HepG2 (cell line): ENCODE data around the gene LBR. TPM values are rescaled to one million over a fixed set of nuclear protein-coding genes. Genes with fewer than 3 reads are reported as not detected.

Source experiments
- GTF3A ChIP-seq: sonication (generic); formaldehyde crosslinking; conservative IDR thresholded peaks from 2 replicates; pipeline ENCODE4 v1.4.0; 2020; ENCODE audit warnings: mild to moderate bottlenecking, missing genetic modification reagents
- IKZF1 ChIP-seq: fragments of 450-650 bp; IDR thresholded peaks from 2 replicates; pipeline ENCODE4 v1.7.1; 2016
- PPARG ChIP-seq: conservative IDR thresholded peaks from 2 replicates; pipeline ENCODE4 v1.6.1; 2016; ENCODE audit warnings: missing biosample characterization, missing genetic modification reagents
- RFXAP ChIP-seq: sonication (generic); formaldehyde crosslinking; IDR thresholded peaks from 2 replicates; pipeline ENCODE4 v1.4.0; 2020; ENCODE audit warnings: missing genetic modification reagents, borderline replicate concordance
- ZFP62 ChIP-seq: sonication (generic); formaldehyde crosslinking; IDR thresholded peaks from 2 replicates; pipeline ENCODE4 v1.4.0; 2020; ENCODE audit warnings: missing genetic modification reagents
- ZNF24 ChIP-seq: fragments of 450-650 bp; IDR thresholded peaks from 2 replicates; pipeline ENCODE4 v1.6.1; 2017; ENCODE audit warnings: antibody characterized with exemption, mild to moderate bottlenecking
- ZNF331 ChIP-seq: sonication (generic); formaldehyde crosslinking; IDR thresholded peaks from 2 replicates; pipeline ENCODE4 v1.4.0; 2020; ENCODE audit warnings: missing genetic modification reagents
- ZNF430 ChIP-seq: sonication (generic); formaldehyde crosslinking; IDR thresholded peaks from 2 replicates; pipeline ENCODE4 v1.9.0; 2021; ENCODE audit warnings: mild to moderate bottlenecking, missing genetic modification reagents
- ZNF530 ChIP-seq: sonication (generic); formaldehyde crosslinking; IDR thresholded peaks from 2 replicates; pipeline ENCODE4 v1.5.0; 2020; ENCODE audit warnings: low read depth, mild to moderate bottlenecking, missing genetic modification reagents
- ZNF75D ChIP-seq: sonication (generic); formaldehyde crosslinking; IDR thresholded peaks from 2 replicates; pipeline ENCODE4 v1.8.1; 2023; ENCODE audit warnings: missing genetic modification reagents, mild to moderate bottlenecking, borderline replicate concordance
- polyA plus RNA-seq, 8 experiments: library from polyadenylated mRNA; depleted of rRNA in 3 of 8; stranded (reverse) in 7 of 8; unstranded in 1 of 8; fragments of >200 nt; fragmentation: Illumina TruSeq in 4 of 8; extraction: Trizol in 4 of 8; gene quantifications; 2 replicates each; pipeline versions ENCODE4 v1.2.1 to v1.2.3, GENCODE V29; 2011 to 2016; ENCODE audit warnings: low read depth in 4 of 8, missing spikeins in 1 of 8, mixed read lengths in 1 of 8; ENCODE audit not compliant: insufficient read depth in 1 of 8
- total RNA-seq, 5 experiments: library from RNA; depleted of rRNA; stranded (reverse); fragments of >200 nt; fragmentation: Illumina TruSeq; extraction: Trizol; gene quantifications; 2 replicates each; pipeline ENCODE4 v1.2.3, GENCODE V29; 2016; ENCODE audit warnings: low read depth in 1 of 5
- TF ChIP-seq, protein P1 (sequence below): sonication (generic); formaldehyde crosslinking; IDR thresholded peaks from 2 replicates; pipeline ENCODE4 v1.4.0; 2020; ENCODE audit warnings: mild to moderate bottlenecking, missing genetic modification reagents
- TF ChIP-seq, protein P2 (sequence below): sonication (generic); formaldehyde crosslinking; IDR thresholded peaks from 2 replicates; pipeline ENCODE4 v1.4.0; 2020; ENCODE audit warnings: missing genetic modification reagents
- TF ChIP-seq, protein P3 (sequence below): sonication (generic); formaldehyde crosslinking; IDR thresholded peaks from 2 replicates; pipeline ENCODE4 v1.4.0; 2020; ENCODE audit warnings: missing genetic modification reagents
- TF ChIP-seq, protein P4 (sequence below): sonication (generic); formaldehyde crosslinking; IDR thresholded peaks from 2 replicates; pipeline ENCODE4 v1.8.1; 2022; ENCODE audit warnings: low read depth, mild to moderate bottlenecking, missing genetic modification reagents
- TF ChIP-seq, protein P5 (sequence below): sonication (generic); formaldehyde crosslinking; conservative IDR thresholded peaks from 2 replicates; pipeline ENCODE4 v1.5.0; 2020; ENCODE audit warnings: missing genetic modification reagents

Gene LBR
- total and polyA plus RNA-seq, 2 of the 13 experiments (the other 11 are each of a cell fraction or from before 2014, with no cell fraction given): 38.9 to 76.7 TPM

DNA sequence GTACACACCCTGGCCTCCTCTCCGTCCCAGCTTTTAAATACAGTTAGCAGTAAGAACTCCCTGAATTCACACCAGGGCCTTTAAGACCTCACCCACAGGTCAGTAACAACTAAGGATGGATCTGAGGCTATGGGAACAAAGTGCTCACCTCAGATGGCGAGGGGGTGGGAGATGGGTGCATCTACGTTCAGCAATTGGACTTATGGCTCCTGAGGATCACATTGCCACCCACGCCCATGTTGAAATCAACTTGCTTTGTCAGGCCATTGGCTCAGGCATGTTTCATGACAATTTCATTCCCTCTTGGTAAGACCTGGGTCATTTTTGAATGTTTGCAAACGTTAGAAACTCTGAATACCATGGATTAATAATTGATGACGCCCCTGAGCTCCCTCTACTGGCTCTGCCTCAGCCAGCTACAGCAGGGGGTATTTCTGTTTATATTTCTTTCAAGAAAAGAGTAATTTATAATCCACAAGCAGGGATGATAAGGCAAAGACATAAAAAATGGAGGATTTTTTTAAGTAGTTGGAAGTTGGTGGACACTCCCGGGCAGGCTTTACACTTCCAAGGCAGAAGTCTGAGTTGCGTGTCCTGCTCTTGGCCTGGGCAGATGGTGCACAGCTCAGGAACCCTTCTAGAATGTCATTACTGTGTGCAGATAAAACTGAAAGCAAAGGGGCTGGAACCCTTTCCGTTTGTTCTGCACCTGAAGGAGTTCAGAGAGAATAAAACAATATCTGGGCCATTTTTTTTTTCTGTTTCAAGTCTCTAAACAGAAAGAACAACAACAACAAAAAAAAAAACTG is 13.7 kb upstream of the LBR start (continued):
- TF ChIP-seq ZNF331 (CRISPR knock-in tag) (no peak), ZNF430 (CRISPR knock-in tag) (no peak), ZNF530 (CRISPR knock-in tag) (no peak), ZNF75D (CRISPR knock-in tag) (no peak), RFXAP (CRISPR knock-in tag) (no peak), IKZF1 (no peak), ZNF24 (no peak), PPARG (CRISPR knock-in tag) (no peak; the same call in 1 of the 2 replicates), ZFP62 (CRISPR knock-in tag) (no peak), GTF3A (CRISPR knock-in tag) (no peak)
- TF ChIP-seq, protein P1, sequence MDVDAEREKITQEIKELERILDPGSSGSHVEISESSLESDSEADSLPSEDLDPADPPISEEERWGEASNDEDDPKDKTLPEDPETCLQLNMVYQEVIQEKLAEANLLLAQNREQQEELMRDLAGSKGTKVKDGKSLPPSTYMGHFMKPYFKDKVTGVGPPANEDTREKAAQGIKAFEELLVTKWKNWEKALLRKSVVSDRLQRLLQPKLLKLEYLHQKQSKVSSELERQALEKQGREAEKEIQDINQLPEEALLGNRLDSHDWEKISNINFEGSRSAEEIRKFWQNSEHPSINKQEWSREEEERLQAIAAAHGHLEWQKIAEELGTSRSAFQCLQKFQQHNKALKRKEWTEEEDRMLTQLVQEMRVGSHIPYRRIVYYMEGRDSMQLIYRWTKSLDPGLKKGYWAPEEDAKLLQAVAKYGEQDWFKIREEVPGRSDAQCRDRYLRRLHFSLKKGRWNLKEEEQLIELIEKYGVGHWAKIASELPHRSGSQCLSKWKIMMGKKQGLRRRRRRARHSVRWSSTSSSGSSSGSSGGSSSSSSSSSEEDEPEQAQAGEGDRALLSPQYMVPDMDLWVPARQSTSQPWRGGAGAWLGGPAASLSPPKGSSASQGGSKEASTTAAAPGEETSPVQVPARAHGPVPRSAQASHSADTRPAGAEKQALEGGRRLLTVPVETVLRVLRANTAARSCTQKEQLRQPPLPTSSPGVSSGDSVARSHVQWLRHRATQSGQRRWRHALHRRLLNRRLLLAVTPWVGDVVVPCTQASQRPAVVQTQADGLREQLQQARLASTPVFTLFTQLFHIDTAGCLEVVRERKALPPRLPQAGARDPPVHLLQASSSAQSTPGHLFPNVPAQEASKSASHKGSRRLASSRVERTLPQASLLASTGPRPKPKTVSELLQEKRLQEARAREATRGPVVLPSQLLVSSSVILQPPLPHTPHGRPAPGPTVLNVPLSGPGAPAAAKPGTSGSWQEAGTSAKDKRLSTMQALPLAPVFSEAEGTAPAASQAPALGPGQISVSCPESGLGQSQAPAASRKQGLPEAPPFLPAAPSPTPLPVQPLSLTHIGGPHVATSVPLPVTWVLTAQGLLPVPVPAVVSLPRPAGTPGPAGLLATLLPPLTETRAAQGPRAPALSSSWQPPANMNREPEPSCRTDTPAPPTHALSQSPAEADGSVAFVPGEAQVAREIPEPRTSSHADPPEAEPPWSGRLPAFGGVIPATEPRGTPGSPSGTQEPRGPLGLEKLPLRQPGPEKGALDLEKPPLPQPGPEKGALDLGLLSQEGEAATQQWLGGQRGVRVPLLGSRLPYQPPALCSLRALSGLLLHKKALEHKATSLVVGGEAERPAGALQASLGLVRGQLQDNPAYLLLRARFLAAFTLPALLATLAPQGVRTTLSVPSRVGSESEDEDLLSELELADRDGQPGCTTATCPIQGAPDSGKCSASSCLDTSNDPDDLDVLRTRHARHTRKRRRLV: no peak
- TF ChIP-seq, protein P2, sequence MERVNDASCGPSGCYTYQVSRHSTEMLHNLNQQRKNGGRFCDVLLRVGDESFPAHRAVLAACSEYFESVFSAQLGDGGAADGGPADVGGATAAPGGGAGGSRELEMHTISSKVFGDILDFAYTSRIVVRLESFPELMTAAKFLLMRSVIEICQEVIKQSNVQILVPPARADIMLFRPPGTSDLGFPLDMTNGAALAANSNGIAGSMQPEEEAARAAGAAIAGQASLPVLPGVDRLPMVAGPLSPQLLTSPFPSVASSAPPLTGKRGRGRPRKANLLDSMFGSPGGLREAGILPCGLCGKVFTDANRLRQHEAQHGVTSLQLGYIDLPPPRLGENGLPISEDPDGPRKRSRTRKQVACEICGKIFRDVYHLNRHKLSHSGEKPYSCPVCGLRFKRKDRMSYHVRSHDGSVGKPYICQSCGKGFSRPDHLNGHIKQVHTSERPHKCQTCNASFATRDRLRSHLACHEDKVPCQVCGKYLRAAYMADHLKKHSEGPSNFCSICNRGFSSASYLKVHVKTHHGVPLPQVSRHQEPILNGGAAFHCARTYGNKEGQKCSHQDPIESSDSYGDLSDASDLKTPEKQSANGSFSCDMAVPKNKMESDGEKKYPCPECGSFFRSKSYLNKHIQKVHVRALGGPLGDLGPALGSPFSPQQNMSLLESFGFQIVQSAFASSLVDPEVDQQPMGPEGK (CRISPR knock-in tag): no peak
- TF ChIP-seq, protein P3, sequence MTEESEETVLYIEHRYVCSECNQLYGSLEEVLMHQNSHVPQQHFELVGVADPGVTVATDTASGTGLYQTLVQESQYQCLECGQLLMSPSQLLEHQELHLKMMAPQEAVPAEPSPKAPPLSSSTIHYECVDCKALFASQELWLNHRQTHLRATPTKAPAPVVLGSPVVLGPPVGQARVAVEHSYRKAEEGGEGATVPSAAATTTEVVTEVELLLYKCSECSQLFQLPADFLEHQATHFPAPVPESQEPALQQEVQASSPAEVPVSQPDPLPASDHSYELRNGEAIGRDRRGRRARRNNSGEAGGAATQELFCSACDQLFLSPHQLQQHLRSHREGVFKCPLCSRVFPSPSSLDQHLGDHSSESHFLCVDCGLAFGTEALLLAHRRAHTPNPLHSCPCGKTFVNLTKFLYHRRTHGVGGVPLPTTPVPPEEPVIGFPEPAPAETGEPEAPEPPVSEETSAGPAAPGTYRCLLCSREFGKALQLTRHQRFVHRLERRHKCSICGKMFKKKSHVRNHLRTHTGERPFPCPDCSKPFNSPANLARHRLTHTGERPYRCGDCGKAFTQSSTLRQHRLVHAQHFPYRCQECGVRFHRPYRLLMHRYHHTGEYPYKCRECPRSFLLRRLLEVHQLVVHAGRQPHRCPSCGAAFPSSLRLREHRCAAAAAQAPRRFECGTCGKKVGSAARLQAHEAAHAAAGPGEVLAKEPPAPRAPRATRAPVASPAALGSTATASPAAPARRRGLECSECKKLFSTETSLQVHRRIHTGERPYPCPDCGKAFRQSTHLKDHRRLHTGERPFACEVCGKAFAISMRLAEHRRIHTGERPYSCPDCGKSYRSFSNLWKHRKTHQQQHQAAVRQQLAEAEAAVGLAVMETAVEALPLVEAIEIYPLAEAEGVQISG (CRISPR knock-in tag): no peak
- TF ChIP-seq, protein P4, sequence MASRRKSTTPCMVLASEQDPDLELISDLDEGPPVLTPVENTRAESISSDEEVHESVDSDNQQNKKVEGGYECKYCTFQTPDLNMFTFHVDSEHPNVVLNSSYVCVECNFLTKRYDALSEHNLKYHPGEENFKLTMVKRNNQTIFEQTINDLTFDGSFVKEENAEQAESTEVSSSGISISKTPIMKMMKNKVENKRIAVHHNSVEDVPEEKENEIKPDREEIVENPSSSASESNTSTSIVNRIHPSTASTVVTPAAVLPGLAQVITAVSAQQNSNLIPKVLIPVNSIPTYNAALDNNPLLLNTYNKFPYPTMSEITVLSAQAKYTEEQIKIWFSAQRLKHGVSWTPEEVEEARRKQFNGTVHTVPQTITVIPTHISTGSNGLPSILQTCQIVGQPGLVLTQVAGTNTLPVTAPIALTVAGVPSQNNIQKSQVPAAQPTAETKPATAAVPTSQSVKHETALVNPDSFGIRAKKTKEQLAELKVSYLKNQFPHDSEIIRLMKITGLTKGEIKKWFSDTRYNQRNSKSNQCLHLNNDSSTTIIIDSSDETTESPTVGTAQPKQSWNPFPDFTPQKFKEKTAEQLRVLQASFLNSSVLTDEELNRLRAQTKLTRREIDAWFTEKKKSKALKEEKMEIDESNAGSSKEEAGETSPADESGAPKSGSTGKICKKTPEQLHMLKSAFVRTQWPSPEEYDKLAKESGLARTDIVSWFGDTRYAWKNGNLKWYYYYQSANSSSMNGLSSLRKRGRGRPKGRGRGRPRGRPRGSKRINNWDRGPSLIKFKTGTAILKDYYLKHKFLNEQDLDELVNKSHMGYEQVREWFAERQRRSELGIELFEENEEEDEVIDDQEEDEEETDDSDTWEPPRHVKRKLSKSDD (CRISPR knock-in tag): no peak
- TF ChIP-seq, protein P5, sequence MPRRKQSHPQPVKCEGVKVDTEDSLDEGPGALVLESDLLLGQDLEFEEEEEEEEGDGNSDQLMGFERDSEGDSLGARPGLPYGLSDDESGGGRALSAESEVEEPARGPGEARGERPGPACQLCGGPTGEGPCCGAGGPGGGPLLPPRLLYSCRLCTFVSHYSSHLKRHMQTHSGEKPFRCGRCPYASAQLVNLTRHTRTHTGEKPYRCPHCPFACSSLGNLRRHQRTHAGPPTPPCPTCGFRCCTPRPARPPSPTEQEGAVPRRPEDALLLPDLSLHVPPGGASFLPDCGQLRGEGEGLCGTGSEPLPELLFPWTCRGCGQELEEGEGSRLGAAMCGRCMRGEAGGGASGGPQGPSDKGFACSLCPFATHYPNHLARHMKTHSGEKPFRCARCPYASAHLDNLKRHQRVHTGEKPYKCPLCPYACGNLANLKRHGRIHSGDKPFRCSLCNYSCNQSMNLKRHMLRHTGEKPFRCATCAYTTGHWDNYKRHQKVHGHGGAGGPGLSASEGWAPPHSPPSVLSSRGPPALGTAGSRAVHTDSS (CRISPR knock-in tag): no peak
